Measurements from ENCODE around the gene KRT10.
"Not testable (repeated sequence)": the region's sequence is repeated elsewhere in the genome, so short reads cannot be mapped to it uniquely, and the experiment has no call there.

The KRT10 gene

GRCh38 chr17:40822132-40822812 lies at the start of gene KRT10:
TSS of gene KRT10 (minus strand) at chr17:40822614. CDS start at chr17:40822585, 29 bp downstream.
- DNase-seq, result no peak

- DNase-seq, result no peak
Observed at GRCh38 chr17:40871316-40871715, 48.9 kb upstream of the KRT10 start.

- no peak for DNase-seq
Observed at GRCh38 chr17:40870136-40870535, 47.7 kb upstream of the KRT10 start.

GRCh38 chr17:40866838-40867237 lies 44.4 kb upstream of the KRT10 start, which contains the start of gene KRT12:
TSS of gene KRT12 (minus strand) at chr17:40867223. CDS start at chr17:40867186, 37 bp downstream.
- no peak for DNase-seq

GRCh38 chr17:40864661-40865390 lies 42.4 kb upstream of the KRT10 start:
- no peak for DNase-seq

GRCh38 chr17:40862985-40863733 lies 40.7 kb upstream of the KRT10 start:
- no peak for DNase-seq

GRCh38 chr17:40859536-40859935 lies 37.1 kb upstream of the KRT10 start:
- DNase-seq, result no peak

- not testable (repeated sequence) for DNase-seq
Observed at GRCh38 chr17:40858667-40859066, 36.3 kb upstream of the KRT10 start.

- no peak for DNase-seq
Observed at GRCh38 chr17:40857535-40857934, 35.1 kb upstream of the KRT10 start.

- no peak for DNase-seq
Observed at GRCh38 chr17:40854175-40854814, 31.9 kb upstream of the KRT10 start.

GRCh38 chr17:40852364-40852763 lies 29.9 kb upstream of the KRT10 start:
- no peak for DNase-seq

- no peak for DNase-seq
Observed at GRCh38 chr17:40850293-40850972, 28.0 kb upstream of the KRT10 start.

GRCh38 chr17:40849723-40850122 lies 27.3 kb upstream of the KRT10 start:
- no peak for DNase-seq

GRCh38 chr17:40848583-40849235 lies 26.3 kb upstream of the KRT10 start:
- DNase-seq, result no peak

- no peak for DNase-seq
Observed at GRCh38 chr17:40846515-40847144, 24.2 kb upstream of the KRT10 start.

GRCh38 chr17:40844671-40845107 lies 22.3 kb upstream of the KRT10 start:
- no peak for DNase-seq

GRCh38 chr17:40843242-40843641 lies 20.8 kb upstream of the KRT10 start:
- DNase-seq, result no peak

- no peak for DNase-seq
Observed at GRCh38 chr17:40841246-40841645, 18.8 kb upstream of the KRT10 start.

GRCh38 chr17:40839194-40839593 lies 16.8 kb upstream of the KRT10 start:
- no peak for DNase-seq

- no peak for DNase-seq
Observed at GRCh38 chr17:40836020-40836419, 13.6 kb upstream of the KRT10 start.

GRCh38 chr17:40833882-40834281 lies 11.5 kb upstream of the KRT10 start:
- no peak for DNase-seq
